ENCODE measurements around the gene EPHA3.
"Not testable (repeated sequence)": the region's sequence is repeated elsewhere in the genome, so short reads cannot be mapped to it uniquely, and the experiment has no call there.

The EPHA3 gene

GRCh38 chr3:89280822-89281365, 173.5 kb downstream of the EPHA3 start:
- DNase-seq (ENCODE audit: low read depth) = no peak

GRCh38 chr3:89287902-89288508, 180.6 kb downstream of the EPHA3 start:
- no peak for DNase-seq (ENCODE audit: low read depth)

DNA sequence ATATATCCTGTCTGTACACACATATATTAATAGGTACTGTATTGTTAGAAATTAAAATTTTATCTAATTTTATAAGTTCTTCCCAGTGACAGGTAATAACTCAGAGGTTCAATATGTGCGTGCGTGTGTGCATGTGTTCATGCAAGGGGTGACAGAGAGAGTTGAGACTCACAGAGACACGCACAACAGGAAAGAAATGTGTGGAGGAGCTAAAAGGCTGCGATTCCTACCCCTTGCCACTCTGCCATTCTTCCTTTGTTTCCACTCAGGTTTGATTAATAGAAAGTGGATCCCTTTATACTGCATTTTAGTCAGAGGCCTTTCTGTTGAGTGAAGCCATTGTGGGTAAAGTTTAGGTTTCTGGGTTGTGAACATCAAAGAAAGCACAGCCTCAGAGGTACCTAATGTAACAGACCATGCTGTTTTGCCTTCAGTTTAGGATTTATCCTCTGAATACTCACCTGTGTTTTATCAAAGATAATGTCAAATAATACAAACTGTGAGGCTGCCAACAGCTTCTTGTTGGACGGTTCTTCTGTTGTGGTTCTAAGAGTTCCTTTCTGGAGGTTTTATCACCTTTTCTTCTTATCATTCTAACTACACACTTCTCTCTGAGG, 182.3 kb downstream of the EPHA3 start:
- DNase-seq (ENCODE audit: low read depth) = no peak

GRCh38 chr3:89297199-89297598, 189.8 kb downstream of the EPHA3 start:
- DNase-seq (ENCODE audit: low read depth) = no peak

- no peak for DNase-seq (ENCODE audit: low read depth)
Observed at GRCh38 chr3:89300526-89300925, 193.1 kb downstream of the EPHA3 start.

DNA sequence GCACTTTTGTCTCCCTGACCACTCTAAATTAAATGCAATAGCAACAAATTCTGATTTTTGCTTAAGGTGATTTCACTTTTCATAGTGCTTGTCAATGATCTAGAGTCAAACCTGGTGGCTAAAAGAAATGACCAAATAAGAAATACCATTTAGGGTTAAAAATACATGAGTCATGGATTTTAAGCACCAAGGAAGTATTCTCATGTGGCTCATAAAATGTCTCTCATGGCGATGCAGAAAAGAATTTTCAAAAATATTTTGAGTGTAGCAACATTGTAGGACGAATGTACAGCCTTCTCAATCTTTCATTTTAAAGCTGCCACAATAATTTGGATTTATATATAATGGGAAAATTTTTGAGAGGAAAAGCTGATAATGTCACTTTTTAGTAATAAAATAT, 193.6 kb downstream of the EPHA3 start:
- no peak for DNase-seq (ENCODE audit: low read depth)

DNA sequence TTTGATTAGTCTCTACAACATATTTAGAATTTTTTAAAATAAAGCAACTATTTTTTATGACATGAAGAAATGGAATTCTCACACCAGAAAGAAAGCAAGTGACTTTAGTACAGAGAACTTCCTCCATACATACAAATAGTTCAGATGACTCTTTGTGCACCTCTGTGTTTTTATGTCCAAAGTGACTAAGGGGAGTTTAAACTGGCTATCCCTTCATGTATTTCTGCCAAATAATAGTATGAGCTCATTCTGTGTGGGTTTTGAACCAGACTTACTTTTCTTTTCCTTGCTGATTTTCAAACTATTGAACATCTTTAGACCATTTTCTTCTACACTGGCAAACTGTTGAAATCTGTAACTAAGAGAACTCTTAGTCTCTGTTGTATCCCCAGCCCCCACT, 196.3 kb downstream of the EPHA3 start:
- no peak for DNase-seq (ENCODE audit: low read depth)

DNA sequence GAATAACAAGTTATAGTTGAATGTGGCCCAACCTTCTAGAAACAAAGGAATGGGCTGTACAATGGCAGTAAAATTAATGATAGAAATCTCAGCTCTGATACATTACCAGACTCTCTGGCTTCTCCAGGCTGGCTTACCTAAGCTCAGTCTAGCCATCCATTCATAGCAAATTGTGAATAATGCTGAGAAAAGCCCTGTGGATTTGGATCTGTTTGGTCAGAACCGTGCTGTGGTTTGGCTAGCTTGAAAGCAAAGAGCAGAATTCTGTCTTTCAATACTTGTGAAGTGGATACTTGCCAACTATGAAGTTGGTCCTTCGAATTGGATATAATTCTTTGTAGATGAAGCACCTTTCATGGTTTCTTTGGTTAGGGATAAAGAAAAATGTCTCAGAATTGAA, 199.1 kb downstream of the EPHA3 start:
- DNase-seq (ENCODE audit: low read depth) = no peak

- no peak for DNase-seq (ENCODE audit: low read depth)
Observed at GRCh38 chr3:89311581-89311980, 204.2 kb downstream of the EPHA3 start.

DNA sequence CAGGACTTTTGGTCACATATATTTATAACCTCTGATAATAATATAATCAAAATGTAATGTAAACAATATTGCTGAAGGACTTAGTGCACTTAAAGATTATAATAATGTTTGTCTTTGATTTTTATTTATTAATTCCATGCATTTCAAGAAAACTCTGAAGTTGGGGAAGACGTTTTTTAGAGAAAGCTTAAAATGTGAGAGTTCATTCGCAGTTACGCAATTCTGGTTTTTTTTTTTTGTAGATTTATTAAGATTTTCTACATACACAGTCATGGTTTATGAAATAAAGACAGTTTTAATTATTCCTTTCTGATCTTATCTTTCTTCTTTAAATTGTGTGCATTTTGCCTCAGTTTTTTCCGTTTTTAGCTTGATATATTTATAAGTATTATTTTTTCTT, 204.7 kb downstream of the EPHA3 start:
- no peak for DNase-seq (ENCODE audit: low read depth)

GRCh38 chr3:89314454-89315098, 207.2 kb downstream of the EPHA3 start:
- DNase-seq (ENCODE audit: low read depth) = no peak

DNA sequence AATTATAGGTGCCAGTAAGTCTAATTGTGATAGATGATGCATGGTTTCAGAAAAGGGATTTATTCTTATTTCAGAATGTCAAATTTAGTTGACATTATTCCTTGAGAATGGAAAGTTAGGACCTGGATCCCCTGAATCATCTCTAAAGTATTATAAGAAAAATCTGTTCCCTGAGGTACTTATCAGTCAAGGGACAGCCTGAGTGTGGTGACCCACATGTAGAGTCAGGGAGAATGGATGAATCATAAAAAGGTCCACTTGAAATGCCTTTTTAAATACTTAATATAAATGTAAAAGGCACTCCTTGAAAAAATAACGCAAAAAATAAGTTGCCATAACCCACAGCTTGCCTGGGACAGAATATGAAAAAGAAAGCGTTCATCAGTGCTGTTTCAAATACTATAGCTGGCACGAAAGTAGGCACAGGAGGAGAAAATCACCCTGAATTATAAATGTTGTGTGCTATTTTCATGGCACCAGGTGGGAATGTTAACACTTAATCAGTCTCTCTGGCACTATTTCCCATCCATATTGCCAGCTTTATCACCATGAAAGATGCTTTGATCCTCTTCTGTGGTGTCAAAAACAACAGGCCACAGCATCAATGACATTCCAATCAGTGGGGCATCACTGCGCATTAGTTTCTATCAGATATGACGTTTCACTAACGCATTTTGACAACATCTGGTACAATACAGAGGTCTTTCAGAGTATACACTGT, 208.5 kb downstream of the EPHA3 start:
- DNase-seq (ENCODE audit: low read depth) = no peak

- no peak for DNase-seq (ENCODE audit: low read depth)
Observed at GRCh38 chr3:89320186-89320585, 212.8 kb downstream of the EPHA3 start.

DNA sequence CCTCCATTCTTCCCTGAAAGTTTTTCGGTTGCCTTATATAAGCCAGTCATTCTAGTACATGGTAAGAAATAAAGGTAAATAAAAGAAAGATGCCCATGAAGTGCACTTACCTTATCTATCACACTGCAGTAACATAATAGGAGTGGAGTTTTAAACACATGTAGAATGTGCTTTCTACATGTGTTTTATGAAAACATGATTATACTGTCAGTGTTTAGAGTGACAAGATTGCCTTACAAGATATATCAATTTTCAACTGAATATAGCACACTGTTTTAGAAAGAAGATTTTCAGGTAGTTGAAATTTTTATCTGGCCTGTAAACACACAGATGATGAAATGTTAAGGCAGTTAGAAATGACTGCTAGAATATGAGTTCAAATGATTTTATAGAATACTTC, 219.6 kb downstream of the EPHA3 start:
- DNase-seq (ENCODE audit: low read depth) = no peak

GRCh38 chr3:89332386-89332785, 225.0 kb downstream of the EPHA3 start:
- DNase-seq (ENCODE audit: low read depth) = no peak

DNA sequence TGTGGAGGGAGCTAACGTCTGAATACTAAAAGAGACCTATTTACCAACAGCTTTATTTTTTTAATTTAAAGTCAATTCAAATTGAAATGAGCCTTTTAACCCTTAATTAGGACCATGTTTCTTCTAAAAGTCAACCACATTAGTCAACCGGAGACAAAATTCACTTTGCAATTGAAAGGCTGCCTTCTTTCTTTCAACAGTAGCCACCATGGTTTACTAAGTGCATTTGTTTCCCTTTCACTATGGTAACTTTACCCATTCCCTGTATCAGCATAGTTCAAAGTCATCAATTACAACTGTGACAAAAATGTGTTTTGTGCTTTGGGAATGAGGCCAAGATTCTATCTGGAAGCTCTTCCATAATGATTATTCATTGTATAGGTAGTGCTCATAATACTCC, 225.4 kb downstream of the EPHA3 start:
- DNase-seq (ENCODE audit: low read depth) = no peak

GRCh38 chr3:89335693-89336092, 228.3 kb downstream of the EPHA3 start:
- no peak for DNase-seq (ENCODE audit: low read depth)

DNA sequence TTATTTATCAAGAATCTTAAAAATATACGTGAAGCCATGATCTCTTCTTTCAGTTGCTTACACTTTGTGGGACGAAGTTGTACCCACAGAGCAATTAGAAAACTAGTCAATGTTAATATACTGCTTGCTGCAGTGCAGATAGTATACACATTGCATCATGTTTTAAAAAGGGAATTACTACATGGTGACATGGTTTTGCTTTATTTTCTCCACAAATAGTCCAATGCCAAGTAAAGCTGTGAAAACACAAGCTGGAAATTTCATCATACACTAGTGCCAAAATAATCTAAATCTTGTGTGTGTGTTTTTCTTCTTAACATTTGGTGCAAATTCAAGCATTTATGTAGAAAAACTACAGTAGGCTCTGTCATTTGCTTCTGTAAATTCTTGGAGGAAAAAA, 233.0 kb downstream of the EPHA3 start:
- DNase-seq (ENCODE audit: low read depth) = no peak

GRCh38 chr3:89344076-89344475, 236.7 kb downstream of the EPHA3 start:
- no peak for DNase-seq (ENCODE audit: low read depth)

- not testable (repeated sequence) for DNase-seq (ENCODE audit: low read depth)
Observed at GRCh38 chr3:89350935-89351334, 243.5 kb downstream of the EPHA3 start.

DNA sequence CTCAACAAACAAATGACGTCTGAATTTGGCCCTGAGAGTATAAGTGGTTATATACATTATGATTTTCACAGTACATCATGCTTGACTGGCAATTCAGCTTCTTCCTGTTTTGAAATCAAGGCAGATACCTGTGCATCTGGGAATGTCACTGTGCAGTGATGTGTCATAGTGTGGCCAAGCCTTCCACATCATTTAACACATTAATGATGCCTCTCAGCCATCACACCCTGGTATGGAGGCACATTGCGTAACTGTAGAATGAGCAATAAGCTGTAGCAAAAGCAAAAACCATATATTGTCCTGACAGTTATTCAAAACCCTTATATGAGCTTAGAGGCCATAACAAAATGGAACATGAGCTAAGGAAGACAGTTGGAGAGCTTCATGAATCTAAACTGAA, 246.0 kb downstream of the EPHA3 start:
- no peak for DNase-seq (ENCODE audit: low read depth)

DNA sequence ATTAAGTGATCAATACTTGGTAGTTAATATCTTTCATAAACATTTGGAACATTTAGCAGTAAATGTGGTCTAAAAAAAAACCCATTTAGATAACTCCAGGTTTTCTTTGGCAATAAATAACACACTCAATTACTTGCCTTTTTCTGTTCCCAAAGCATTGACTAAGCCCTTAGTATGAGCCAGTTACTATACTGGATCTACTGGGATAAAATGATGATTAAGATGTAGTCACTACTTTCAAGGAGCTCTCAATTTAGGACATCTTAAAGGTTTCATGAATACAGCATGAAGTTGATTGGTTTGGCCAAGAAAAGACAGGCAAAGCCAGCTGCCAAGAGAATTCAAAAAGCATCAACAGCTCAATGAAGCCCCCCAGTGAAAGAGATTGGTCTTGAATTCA, 250.9 kb downstream of the EPHA3 start:
- no peak for DNase-seq (ENCODE audit: low read depth)

GRCh38 chr3:89360156-89360555, 252.7 kb downstream of the EPHA3 start:
- DNase-seq (ENCODE audit: low read depth) = no peak

Data from GM04503 (cell line).